ENCODE measurements around the gene CDH4.

The CDH4 gene

DNA sequence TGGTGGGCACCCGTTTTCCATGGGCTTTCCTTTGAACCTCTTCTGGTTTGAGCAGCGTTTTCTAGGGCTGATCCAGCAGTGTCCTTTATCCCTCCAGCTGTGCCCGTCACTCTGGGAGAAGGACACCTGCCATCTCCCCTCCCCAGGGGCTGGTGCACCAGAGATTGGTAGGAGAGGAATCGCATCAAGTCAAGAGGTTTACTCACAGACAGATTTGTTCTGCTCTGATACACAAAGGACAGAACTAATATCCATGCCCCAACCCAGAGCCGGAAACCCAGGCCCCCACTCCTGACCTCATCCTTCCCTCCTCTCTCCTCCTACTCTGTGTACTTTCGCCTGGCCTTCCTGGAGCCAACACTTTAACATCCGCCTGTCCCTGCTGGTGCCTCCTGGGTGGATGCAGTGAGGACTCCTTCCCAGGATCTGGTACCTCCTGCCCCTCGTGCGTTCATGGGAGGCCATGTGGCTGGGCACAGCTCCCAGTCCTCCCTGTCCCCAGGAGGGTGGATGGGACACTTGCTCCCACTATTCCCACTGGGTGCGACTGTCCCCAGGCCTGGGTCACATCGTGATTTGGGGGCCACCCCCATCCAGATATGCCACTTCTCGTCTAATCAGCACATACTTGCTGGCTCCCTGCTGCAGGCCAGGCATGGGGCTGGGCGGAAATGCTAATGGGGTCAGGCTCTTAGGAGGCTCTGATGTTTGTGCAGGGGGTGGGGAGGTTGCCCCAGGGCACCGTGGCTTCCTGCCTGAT is 286.3 kb downstream of the CDH4 start:
- no peak for DNase-seq (ENCODE audit: low read depth, low spot score)
- TF ChIP-seq, protein P1, sequence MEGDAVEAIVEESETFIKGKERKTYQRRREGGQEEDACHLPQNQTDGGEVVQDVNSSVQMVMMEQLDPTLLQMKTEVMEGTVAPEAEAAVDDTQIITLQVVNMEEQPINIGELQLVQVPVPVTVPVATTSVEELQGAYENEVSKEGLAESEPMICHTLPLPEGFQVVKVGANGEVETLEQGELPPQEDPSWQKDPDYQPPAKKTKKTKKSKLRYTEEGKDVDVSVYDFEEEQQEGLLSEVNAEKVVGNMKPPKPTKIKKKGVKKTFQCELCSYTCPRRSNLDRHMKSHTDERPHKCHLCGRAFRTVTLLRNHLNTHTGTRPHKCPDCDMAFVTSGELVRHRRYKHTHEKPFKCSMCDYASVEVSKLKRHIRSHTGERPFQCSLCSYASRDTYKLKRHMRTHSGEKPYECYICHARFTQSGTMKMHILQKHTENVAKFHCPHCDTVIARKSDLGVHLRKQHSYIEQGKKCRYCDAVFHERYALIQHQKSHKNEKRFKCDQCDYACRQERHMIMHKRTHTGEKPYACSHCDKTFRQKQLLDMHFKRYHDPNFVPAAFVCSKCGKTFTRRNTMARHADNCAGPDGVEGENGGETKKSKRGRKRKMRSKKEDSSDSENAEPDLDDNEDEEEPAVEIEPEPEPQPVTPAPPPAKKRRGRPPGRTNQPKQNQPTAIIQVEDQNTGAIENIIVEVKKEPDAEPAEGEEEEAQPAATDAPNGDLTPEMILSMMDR (IDR thresholded peaks at IDR 0.05; ENCODE audit: low read depth, low read length) = no peak
- in situ Hi-C loops (cut with HindIII; ENCODE audit: low sequenced_read_pairs) = no loop called here

DNA sequence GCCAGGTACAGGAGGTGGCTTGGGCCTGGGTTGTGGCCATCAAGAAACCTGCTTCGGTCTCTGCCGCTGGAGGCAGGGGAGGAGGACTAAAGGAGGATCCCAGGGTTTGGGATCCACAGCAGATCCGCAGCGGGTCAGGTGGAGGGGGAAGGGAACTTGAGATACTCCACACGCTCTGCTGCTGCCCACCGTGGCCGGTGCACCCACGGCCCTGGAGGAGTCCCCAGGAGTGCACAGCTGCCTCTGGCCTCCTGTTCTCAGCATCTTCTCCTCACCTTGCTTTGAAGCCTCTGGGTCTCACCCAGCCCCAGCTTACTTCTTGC is 286.8 kb downstream of the CDH4 start:
- TF ChIP-seq, protein P1 (IDR thresholded peaks at IDR 0.05; ENCODE audit: low read depth, low read length) = no peak
- H3K4me3 ChIP-seq (ENCODE audit: low read depth, low read length) = no peak overlapping the region
- no peak for DNase-seq (ENCODE audit: low read depth, low spot score)
- in situ Hi-C loops (cut with HindIII; ENCODE audit: low sequenced_read_pairs) = no loop called here

More for the DNA sequence above, 286.3 kb downstream of the CDH4 start:
- no peak overlapping the region for H3K4me3 ChIP-seq (ENCODE audit: low read depth, low read length)

DNA sequence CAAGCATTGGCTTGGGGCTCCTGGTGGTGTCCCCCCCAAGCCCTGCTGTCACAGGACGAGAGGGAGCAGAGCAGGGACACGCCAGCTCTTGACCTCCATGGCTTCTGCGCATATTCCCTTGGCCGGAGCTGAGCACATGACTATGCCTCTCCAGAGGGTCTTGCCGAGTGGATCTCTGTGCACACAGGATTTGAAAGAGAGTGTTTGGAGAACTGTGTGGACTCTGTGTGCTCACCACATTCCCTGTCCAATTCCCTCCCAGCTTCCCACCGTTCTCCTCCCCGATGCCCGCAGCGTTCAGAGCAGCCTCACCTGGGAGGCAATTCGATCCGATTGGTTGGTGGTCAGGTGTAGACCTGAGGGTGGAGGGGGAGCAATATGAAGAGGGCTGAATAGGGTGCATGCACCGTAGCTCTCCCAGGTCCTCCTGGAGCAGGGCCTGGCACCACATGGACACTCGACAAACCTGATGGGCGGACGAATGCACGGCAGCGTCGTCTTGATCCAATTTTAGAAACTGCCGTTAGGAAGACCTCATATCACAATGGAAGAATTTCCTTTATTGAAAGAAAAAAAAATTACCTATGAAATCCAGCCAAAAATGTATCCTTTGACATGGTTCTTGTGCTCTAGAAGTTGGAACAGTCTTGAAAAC is 287.8 kb downstream of the CDH4 start:
- no peak overlapping the region for H3K4me3 ChIP-seq (ENCODE audit: low read depth, low read length)
- TF ChIP-seq, protein P1 (IDR thresholded peaks at IDR 0.05; ENCODE audit: low read depth, low read length) = no peak
- DNase-seq (ENCODE audit: low read depth, low spot score) = no peak
- in situ Hi-C loops (cut with HindIII; ENCODE audit: low sequenced_read_pairs) = no loop called here

DNA sequence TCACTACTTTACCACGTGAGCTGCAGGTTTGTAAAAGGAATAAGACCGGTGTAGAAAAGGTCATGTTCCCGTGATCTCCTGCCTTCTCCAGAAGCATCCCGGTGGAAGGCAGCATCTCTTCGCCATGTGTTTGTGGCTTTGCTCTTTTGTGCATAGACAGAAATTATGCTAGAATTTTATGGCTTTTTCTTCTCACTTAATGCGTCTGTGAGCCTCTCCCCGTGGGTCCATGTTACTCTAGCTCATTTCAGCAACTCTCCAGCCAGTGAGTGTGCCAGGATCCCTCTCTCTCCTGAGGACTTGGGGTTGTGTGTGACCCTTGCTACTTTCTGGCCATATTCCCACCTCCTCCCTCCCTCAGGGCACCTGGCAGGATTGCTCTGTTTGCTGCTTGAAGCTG is 289.5 kb downstream of the CDH4 start:
- in situ Hi-C loops (cut with HindIII; ENCODE audit: low sequenced_read_pairs) = no loop called here
- no peak overlapping the region for H3K4me3 ChIP-seq (ENCODE audit: low read depth, low read length)
- TF ChIP-seq, protein P1 (IDR thresholded peaks at IDR 0.05; ENCODE audit: low read depth, low read length) = no peak
- no peak for DNase-seq (ENCODE audit: low read depth, low spot score)

DNA sequence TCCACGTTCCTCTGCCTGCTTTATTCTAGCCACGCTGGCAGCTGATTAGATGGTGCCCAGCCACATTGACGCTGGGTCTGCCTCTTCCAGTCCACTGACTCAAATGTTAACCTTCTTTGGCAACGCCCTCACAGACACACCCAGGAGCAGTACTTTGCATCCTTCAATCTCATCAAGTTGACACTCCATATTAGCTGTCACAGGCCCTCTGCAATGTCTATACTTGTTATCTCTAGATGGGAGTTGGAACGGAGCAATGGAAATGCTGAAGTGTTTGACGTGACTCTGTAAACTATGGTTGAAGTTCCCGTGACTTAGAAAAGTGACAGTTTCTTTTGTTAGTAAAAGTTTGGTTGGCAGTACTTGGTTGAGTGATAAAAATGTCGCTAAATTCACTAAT is 291.0 kb downstream of the CDH4 start:
- in situ Hi-C loops (cut with HindIII; ENCODE audit: low sequenced_read_pairs) = no loop called here
- no peak for DNase-seq (ENCODE audit: low read depth, low spot score)
- TF ChIP-seq, protein P1 (IDR thresholded peaks at IDR 0.05; ENCODE audit: low read depth, low read length) = no peak
- no peak overlapping the region for H3K4me3 ChIP-seq (ENCODE audit: low read depth, low read length)

DNA sequence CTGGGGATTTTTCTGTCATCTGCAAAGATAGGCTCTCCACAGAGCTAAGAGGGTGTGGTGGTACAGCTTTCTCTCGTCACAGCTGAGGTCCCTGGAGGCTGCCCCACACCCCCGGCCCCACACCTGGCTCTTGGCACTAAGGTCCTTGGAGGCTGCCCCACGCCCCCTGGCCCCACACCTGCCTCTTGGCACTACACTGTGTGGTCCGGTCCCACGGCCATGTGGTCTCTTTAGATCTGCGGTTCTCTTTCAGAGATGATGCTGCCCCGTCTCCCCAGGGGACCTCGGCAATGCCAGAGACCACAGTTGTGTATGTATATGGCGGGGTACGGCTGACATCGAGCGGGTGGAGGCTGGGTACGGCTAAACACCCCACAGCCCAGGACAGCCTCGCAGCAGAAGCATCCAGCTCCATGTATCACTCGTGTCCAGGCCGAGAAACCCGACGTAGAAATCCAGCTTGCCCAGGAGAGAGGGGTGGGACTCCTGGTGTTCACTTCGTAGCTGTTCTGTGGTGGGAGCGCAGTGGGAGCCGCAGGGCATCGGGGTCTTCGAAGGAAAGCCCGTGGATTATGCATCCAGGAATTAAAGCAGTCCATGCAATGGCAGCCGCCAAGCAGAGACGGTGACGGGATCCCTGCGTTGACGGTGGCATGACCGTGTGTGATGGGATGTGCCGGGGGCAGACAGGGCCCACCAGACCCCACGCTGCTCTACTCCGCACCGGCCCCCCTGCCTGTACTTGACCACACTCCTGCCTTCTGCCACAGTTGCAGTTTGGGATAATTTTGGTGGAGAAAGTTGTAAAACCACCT is 292.1 kb downstream of the CDH4 start:
- in situ Hi-C loops (cut with HindIII; ENCODE audit: low sequenced_read_pairs) = no loop called here
- TF ChIP-seq, protein P1 (IDR thresholded peaks at IDR 0.05; ENCODE audit: low read depth, low read length) = no peak
- DNase-seq (ENCODE audit: low read depth, low spot score) = no peak
- H3K4me3 ChIP-seq (ENCODE audit: low read depth, low read length) = no peak overlapping the region

Data from astrocyte of the spinal cord (primary cell).